GM19193 (cell line): ENCODE results near the gene CDK9.

Experiments used
- POLR2A ChIP-seq: IDR thresholded peaks from 4 replicates; pipeline ENCODE4 v1.6.1; 2011; ENCODE audit not compliant: insufficient read depth, insufficient read length; ENCODE audit errors: extremely low read depth

Gene CDK9

DNA sequence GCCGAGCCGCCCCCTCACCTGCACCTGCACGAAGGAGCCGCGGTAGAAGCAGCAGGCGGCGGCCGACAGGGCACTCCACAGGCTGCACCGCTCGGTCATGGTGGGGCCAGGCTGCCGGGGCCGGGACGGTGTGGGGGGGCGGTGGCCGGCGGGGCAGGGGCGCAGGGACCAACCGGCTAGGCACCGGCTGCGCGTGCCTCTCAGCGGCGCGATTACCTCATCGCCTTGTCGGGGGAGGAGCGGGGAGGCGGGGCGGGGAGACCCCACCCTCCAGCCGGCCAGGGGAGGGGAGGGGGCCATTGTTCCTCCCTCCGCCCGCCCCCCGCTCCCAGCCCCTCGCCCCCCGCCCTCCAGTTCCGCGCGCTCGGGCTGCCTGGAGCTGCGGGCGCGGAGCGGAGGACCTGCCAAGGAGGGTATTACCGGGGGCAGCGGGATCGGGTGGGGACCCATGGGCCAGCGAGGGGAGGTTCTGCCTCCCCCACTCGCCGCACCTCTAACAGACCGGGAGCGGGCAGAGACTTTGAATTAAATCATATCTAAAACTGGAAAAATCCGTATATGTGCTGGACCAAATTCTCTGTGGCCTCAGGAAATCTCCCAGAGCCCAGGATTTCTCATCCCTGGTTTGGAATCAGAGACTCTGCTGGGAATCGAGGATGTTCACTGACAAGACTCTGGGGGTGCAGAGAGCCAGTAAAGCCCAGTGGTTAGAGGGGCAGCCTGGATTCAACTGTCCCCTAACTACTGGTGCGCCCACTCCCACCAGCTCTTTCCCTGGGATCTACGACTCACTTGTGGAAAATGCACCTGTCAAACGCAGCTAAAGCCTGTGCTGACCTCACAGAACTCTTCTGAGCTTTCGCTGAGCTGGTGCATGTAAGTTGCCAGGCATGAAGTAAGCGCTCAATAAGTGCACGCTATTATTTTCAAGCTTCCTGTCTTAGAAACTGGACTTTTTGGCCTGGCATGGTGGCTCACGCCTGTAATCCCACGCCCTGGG lies 30.5 kb upstream of the CDK9 start:
- TF ChIP-seq POLR2A = no peak

DNA sequence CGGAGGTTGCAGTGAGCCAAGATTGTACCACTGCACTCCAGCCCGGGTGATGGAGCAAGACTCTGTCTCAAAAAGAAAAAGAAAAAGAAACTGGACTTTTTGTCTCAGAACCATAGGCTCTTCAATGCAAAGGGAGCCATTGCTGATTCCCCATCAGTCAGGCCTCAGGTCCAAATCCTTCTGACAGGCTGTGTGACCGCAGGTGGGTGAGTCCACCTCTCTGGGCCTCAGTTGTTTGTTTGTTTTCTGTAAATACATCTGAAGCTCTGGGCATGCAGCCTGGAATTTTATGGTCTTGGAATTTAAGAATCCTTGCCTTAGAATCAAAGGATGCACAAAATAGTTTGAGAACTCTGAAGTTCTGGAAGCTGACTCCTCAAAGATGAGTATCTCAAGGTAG lies 29.6 kb upstream of the CDK9 start:
- TF ChIP-seq POLR2A = no peak

DNA sequence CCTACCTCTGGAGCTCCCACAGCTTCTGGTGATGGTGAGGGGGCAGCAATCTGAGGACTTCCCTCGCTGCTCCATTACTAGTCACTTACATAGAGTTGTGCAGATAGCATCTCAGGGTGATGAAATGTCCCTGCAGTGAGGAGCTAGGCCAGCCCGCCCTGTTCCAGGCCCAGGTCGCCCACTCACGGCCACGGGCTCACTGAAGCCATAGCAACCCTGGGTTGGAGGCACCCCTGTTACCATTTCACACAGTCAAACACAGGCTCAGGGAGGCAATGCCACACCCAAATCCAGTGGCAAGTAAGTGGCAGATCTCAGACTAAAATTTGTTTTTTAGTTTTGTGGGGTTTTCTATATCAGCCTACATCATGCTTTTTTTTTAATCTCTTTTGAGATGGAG lies 27.0 kb upstream of the CDK9 start:
- no peak for TF ChIP-seq POLR2A

DNA sequence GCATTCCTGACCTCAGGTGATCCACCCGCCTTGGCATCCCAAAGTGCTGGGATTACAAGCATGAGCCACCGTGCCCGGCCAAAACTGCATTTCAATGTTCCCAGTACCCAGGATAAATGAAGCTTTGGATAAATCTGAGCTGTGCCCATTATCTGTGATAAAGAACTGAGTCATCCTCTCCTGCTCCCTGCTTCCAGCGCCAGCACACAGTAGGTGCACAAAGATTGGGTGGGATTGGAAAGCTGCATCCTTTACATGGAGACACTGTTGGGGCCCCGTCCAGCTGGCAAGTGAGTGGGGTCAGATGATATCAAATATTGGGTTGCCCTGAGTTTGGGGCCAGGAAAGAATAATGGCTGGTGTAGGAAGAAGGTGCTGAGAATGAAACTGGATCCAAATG lies 24.8 kb upstream of the CDK9 start:
- no peak for TF ChIP-seq POLR2A

DNA sequence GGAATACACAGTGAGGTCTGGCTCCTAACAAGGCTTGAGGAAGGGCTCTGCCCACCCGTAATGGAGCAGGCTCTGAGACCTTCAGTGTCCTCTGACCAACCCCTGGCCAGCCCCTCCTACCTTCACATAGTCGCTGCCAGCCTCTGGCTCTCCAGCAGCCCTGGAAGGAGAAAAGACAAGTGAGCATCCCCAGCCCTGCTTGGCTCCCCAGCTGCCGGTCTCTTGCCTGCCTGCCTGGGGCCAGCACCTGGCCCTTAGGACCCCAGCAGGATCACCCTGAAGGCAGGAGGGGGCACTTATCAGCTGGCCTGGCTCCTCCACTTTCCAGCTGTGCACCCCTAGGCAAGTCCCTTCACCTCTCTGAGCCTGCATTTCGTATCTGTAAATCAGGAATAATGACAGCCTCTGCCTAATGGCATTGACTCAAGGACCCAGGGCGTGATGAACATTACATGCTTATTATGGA lies 24.3 kb upstream of the CDK9 start:
- TF ChIP-seq POLR2A = no peak

DNA sequence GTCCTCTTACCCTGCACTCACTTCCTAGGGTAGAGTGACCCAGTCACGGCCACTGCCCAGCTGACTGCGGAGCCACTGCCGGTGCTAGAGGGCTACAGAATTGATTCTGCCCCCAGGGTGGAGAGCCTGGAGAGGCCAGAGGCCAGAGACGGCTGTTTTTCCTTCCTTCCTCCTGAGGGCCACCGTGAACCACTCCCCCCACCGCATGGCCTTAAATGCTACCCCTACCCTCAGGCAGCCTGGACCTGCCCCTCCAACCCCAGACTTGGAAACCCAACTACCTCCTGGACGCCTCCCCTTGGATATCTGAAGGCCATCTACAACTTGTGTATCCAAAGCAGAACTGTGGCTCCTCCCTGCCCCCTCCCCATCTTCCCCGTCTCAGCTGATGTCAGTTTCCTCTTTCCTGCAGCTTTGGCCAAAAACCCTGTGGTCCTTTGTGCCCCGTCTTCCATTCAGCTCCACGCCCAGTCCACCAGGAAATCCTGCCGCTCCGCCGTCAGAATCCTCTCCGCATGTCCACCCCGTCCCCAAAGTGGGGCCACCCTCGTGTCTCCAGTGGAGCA lies 23.6 kb upstream of the CDK9 start:
- TF ChIP-seq POLR2A = no peak

DNA sequence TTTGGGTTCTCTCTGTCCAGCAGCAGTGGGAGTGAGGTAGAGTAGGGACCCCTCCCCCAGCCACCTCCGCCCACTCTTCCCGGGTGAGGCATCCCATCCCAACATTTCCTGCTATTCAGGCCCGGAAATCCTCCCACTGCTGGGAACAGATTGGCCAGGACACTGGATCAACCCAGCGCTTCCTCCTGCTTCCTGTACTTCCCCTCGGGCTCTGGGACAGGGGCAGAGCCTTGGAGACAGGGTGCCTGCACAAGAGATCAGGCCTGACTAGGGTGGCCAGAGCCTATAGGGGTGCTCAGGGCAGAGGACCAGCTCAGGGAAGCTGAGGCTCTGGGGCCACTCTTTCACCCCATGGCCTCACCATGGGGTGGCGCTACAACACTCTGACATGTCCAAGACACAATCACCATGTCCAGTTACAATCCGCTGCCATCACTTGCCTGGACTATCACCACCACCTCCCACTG lies 21.9 kb upstream of the CDK9 start:
- TF ChIP-seq POLR2A = no peak

DNA sequence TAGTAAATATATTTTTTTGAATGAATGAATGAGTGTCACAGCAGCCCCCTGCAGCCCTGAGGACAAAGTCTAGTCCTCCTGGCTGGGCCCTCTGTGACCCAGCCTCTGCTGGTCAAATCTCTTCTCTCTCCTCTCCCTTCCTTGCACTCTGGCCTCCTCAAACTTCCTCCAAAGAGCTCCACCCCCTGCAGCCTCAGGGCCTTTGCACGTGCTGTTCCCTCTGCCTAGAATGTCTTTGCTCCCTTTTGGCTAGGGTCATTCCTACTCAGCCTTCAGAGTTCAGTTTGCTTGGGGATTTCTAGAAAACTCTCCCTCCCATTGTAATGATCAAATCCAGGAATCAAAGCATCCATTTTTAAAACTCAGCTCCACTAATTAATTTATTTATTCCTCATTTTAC lies 20.4 kb upstream of the CDK9 start:
- TF ChIP-seq POLR2A = no peak

DNA sequence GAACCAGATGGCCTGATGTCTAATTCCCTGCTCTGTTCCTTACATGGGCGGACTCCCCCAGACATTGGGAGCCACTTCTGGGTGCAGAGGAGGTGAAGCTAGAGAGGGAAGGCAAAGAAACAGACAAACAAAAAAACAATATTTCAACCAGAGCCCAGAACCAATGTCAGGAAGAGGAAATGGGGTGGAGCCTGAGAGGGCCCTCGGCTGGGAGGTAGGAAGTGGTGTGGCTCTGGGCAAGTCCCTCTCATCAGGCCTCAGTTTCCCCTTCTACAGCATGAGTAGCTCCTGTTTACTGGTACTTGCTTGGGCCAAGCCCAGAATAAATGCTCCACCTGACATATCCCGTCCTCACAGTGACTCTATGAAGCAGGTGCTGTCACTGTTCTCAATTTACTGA lies 18.4 kb upstream of the CDK9 start:
- TF ChIP-seq POLR2A = no peak

DNA sequence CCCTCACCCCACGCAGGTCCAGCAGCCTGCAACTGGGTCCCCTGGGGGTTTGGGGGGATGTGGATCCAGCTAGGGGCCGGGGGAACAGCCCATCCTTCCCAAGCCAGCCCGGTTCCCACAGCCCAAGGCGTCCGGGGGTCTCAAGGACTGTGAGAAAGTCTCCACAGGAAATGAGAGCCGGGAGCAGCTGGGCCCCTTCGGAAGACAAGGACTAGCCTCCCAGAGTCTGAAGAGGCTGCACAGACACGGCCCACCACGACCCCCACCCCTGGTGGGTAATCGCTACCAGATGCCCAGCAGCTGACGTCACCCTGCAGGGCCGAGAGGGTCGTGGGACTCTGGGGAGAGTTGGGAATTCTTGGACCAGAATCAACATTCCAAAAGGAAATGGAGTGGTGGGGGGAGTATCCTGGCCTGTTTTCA lies 17.9 kb upstream of the CDK9 start:
- no peak for TF ChIP-seq POLR2A

DNA sequence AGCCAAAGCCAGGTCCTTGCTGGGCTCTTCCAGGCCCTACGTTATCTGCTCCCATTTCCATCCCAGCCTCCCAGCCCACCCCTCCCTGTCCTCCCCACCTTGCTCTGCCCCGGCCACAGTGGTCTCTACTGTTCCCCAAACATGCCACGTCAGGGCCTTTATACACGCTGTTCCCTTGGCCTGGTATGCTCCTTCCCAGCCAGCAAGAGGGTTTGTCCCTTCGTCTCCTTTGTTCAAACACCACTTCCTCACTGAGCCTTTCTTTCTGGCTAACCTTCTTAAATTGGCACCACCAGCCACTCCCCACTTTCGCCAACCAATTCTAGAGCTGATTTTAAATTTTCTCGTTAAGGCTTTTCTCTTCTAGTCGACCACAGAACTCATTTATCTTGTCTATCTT lies 17.1 kb upstream of the CDK9 start:
- TF ChIP-seq POLR2A = no peak

DNA sequence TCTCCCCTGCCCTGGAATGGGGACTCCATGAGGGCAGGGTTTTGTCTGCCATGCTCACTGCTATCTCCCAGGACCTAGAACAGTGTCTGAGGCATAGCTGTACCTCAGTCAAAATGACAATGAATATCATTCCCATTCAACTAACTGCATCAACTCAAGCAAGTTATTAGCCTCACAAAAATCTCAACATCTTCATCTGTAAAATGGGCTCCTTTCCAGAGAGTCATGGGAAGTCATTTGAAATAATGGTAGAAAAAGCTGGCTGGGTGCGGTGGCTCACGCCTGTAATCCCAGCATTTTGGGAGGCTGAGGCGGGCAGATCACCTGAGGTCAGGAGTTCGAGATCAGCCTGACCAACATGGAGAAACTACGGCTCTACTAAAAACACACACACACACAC lies 16.7 kb upstream of the CDK9 start:
- TF ChIP-seq POLR2A = no peak

DNA sequence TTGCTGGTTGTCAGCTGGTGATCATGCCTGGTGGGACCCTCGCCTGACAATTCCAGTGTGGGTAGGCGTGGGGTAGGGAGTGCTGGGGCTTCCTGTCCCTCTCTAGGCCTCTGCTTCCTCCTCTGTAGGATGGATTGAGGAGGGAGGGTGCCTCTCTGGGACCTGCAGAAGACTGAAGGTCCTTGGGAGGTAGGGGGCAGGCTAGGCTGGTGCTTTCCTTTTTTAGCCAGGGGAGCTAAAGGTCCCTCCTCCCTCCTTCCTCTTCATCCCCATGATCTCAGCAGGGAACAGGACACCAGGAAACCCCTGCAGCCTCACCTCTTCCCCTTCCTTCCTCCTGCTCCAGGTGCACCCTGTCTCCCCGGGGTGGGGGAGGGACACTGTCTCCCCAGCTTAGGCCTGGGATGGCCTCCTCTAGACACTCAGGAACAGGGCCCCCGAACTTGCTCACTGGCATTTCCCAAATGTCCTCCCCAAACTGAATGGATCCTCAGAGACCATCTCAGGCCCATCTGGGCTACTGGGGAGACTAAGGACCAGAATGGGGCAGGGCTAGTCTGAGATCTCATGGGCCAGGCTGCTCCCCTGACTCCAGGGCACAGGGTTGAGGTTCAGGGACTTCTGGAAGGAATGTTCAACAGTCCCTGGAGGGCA lies 15.8 kb upstream of the CDK9 start:
- no peak for TF ChIP-seq POLR2A

DNA sequence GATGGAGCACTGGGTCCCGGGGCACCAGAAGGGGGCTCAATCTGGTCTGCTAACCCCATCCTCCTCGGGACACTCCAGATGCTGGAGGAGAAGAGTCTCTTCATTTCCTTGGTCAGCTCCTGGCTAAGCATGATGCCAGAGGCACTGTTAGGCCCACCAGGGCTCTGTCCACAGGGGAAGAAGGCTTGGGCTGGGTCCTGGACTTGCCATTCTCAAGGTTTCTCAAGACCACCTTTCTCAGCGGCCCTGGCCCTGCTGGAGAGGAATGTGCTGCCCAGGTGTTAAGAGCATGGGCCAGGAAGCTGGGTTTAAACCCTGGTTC lies 15.3 kb upstream of the CDK9 start:
- TF ChIP-seq POLR2A = no peak

DNA sequence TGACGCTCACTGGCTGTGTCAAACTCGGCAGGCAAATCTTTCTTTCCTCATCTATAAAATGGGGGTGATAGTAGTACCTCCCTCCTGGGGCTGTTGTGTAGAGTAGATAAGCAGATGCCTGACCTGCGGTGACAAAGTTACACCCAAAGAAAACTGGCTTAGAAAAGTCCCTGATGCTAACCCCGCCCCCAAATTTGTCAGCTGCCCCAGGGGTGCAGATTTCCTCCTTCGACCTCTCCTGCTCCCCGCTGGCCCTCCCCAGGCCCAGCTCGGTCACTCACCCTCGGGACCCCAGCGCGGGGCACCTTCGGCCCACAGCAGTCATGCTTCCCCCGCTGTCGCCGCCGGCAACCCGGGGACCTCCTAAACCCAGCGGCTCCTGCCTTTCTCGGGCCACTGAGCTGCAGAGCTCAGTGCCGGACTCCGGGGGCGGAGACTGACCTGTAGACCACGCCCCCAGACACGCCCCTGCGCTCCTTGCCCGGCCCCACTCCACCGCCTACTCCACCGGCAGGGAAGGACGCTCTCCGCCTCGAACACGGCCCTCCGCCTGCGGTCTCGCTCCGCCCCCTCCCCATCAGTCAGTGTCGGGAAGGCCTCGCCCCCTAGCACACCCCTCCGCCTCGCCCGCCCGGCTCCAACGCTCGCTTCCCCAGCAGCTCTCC lies 14.8 kb upstream of the CDK9 start:
- TF ChIP-seq POLR2A = no peak
